ENCODE data around the gene GPA33. TPM values are rescaled to one million over a fixed set of nuclear protein-coding genes. Genes with fewer than 3 reads are reported as not detected.
"Not testable (repeated sequence)": the region's sequence is repeated elsewhere in the genome, so short reads cannot be mapped to it uniquely, and the experiment has no call there.

GPA33 gene
- total RNA-seq, 1 donor from 2014 or later, result 0.10 TPM

DNA sequence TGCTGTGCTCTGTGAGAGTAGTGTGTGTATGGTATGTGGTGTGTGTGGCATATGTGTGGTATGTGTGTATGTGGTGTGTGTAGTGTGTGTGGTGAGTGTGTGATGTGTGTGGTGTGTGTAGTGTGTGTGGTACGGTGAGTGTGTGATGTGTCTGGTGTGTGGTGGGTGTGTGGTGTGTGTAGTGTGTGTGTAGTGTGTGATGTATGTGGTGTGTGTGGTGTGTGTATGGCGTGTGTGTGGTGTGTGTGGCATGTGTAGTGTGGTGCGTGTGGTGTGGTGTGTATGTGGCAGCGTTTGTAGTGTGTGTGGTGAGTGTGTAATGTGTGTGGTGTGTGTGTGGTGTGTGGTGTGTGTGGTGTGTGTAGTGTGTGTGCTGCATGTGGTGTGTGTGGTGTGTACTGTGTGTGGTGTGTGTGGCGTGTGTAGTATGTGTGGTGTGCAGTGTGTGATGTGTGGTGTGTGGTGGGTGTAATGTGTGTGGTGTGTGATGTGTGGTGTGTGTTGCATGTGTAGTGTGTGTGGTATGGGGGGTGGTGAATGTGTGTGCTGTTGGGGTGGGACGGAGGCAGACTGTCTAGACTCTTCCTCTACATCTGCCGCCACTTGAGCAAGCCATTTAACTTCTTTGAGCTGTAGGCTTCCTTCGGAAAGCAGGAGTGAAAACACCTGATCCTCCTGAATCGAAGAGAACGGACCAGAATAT lies 33.5 kb downstream of the GPA33 start:
- no peak for DNase-seq

DNA sequence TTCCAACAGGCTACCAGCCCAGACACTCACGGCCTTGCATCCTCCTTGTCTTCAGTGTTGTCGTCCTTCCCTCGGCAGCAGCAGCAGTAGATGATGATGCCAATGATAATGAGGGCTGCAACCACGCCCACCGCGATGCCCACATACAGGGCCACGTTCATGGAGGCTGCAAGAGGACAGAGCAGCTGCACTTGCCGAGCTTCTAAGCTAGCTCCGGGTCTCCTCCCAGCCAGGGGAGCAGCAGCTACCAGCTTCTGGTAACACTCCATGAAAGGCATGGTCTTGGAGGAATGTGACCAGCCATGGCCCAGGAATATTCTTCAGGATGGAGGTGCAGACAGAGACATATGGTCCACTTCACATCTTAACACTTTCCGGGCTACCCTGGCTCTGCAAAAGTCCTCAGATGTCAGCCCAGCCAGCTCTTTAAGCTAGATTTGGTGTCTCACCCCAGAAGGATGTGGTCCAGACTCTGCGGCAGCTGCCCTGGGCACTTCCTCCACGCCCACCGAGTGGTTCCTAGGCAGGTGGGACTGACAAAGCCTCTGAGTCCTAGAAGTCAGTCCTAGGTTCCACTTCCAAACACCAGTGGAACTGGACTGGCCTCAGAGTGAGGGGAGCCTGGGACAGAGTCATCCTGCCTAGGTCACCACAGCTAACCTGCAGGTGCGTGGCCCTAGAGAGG lies 35.1 kb downstream of the GPA33 start:
- no peak for DNase-seq

DNA sequence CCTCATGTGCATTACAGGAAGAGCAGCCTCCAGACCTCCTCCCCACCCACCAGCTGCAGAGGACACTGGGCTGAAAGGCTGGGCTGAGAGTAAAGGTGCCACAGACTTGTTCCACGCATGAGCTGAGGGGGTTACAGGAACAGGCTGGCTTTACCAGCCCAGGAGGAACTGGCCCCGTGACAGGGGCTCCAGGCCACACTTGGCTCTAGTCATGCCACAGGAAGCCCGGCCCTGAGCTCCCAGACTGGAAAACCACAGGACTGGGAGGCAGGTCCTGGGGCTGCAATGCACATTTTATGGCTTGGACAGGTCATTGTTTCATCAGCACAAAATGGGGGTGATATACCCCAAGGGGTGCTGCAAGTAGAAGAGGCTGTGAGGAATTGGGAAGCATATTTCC lies 35.6 kb downstream of the GPA33 start:
- no peak for DNase-seq

DNA sequence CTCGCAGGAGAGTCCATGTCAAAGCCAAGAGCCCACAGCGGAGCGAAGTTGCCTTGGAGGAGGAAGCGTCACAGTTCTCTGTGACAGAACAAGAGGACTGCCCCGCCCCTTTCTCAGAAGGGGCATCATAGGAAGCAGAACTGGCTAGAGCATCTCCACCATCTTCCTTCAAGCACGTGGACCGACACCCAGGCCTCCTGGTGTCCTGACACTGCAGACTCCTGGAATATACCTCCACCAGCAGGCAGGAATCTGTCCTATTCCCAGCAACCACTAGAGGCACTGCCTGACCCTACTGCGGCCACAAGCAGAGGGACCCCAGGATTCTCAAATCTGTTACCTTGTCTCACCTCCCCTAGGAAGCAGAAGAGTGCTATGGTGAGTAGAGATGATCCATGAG lies 37.8 kb downstream of the GPA33 start:
- no peak for DNase-seq

- DNase-seq, result no peak
These were observed 38.3 kb downstream of the GPA33 start for GRCh38 chr1:167051907-167052306.

DNA sequence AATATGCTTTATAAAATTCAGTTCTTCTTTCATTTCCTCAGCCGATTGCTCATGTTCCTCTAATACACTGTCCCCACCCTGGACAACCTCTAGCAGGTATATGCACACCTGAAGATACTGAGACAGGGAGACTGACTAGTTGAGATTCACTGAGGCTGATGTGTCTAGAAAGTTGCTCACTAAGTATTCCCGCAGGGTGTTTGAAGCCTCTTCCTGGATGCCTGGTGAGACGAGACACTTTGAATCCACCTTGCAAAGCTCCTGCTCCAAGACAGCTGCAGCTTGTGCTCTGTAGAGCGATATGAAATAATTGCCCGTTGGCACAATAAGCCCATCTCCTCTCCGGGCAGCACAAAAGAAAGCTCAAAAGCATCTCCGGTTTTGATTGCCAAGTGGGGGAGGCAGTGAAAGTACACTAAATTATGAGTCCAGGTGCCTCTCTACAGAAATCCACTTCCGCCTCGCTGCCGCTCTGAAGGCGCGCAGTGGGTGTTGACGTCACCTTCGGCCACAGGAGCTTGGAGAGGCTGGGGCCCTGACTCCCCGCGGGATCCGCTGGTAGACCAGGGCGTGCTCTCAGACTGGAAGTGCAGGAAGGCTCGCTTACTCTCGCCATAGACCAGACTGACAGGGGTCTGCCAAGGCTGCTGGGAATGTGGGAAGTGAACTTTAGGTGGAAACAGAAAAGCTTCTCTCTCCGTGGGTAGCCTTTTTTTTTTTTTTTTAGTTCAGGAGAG lies 46.3 kb downstream of the GPA33 start:
- no peak for DNase-seq

GRCh38 chr1:167033646-167034045 lies 56.5 kb downstream of the GPA33 start:
- DNase-seq, result no peak

DNA sequence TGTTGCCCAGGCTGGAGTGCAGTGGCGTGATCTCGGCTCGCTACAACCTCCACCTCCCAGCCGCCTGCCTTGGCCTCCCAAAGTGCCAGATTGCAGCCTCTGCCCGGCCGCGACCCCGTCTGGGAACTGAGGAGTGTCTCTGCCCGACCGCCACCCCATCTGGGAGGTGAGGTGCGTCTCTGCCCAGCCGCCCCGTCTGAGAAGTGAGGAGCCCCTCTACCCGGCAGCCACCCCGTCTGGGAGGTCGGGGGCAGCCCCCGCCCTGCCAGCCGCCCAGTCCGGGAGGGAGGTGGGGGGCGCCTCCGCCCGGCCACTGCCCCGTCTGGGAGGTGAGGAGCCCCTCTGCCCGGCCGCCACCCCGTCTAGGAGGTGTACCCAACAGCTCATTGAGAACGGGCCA lies 60.6 kb downstream of the GPA33 start:
- DNase-seq, result not testable (repeated sequence)

DNA sequence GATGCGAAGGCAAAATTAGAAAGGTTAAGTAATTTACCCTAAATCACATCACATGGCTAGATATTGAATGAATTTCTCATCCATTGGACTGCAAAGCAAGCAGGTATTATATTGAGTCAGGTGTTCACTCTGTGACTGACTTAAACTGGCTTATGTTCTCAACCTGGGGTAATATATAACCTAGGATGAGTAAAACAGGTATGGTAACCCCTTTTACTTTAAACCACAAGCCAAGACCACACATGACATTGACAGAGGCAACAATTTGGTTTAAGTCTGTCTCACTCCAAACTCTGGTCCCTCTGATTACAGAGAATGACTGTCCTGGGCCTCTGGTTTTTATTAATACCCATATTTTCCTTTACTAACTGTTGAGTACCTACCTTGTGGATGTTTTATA lies 67.8 kb downstream of the GPA33 start:
- no peak for DNase-seq

DNA sequence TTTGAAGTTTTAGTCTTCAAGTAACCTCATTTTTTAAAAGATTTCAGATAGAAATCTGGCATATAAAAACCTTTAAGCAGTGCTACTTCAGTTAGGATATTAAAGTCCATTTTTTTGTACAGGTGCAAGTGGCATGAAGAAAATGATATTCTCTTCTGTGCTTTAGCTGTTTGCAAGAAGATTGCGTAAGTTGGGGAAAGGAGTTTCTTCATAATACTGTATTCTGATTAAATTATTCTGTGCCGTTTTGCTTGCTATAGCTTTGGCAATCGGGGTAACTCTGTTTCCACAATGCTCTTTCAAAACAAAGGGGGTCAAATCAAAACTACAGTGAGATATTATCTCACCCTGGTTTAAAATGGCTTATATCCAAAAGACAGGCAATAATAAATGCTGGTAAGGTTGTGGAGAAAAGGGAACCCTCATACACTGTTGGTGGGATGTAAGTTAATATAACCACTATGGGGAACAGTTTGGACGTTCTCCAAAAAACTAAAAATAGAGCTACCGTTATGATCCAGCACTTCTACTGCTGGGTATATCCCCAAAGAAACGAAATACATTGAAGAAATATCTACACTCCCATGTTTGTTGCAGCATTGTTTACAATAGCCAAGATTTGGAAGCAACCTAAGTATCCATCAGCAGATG lies 74.0 kb downstream of the GPA33 start:
- DNase-seq, result no peak

DNA sequence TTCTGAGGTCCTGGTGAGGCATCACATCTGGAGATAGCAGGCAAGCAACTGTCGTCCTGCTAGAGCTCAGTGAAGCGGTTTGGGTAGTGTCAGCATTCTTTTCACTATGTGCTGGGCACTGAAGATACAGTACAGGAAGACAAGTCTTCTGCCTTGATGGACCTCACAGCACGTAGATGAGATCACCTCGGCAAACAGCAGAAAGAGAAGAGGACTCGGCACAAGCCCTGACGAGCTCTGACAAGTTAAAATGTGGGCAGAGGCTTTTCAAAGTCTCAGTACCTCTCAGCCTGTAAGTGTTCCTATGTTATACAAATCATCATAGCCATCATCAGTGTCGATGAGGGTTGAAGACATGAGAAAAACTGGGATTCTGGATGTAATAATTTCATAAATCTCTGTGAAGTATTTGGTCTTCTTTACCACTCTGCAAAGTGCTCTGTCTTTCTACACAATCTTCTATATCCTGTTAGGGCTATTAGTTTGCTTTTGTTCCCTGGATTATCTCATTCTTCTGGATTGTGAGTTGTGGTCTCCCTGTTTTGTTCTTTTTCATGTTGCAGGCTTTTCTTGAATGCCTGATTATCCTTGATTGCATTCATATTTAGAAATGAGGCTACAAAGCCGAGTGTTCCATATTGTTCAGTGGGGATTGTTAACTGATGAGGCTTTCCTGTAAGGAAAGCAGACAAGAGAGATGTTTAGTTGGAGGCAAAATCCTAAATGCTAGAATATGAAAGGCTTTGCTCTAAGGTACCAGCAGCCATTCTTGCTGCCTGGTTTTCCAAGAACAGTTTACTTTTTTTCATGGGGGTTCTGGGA lies 76.9 kb downstream of the GPA33 start:
- no peak for DNase-seq

- no peak for DNase-seq
These were observed 77.6 kb downstream of the GPA33 start for GRCh38 chr1:167012570-167012969.

DNA sequence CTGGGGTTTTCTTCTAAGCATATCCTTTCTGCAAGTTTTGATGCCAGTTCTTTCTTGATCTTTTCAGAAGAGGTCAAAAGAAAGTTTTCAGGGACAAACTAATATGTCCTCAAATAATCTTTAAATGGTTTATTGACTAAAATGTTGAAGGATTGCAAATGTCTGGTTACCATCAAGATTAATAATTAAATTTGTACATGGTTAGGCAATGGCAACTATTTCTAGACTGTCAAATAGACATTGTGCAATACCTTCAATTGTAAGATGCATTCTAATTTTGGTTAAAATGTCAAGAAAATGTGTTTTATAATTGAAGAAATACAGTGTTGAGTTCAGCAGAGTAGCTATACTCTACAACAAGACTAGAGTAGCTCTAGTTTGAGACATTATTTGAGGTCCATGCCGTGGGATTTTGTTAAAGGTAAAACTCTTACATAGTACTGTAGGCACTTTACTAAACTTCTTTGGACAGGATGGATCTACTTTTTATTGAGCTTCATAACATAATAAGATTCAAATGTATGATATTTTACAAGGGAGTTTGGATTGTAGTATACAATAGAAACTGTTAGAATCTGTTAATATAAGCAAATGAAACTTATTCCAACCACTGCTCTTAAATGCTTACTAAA lies 78.5 kb downstream of the GPA33 start:
- DNase-seq, result no peak

GRCh38 chr1:167003711-167004110 lies 86.5 kb downstream of the GPA33 start:
- DNase-seq, result no peak

Small RNAs within 50 kb of the gene (small RNA-seq; reads per million reads assigned to genes)
- gene RNA5SP65 (ENCODE audit: low replicate concordance), result 0.14 reads per million

Other genes starting within 250 kb of the GPA33 start
- gene TADA1, start 214.1 kb downstream of the GPA33 start, total RNA-seq, result 14.5 TPM
- 0.30 TPM for gene ILDR2, start 114.8 kb downstream of the GPA33 start, total RNA-seq
- 0.20 TPM for gene MAEL, start 101.1 kb downstream of the GPA33 start, total RNA-seq
- 12.5 TPM for gene STYXL2, start 3.7 kb upstream of the GPA33 start, total RNA-seq
- 15.7 TPM for gene POU2F1, start 130.5 kb upstream of the GPA33 start, total RNA-seq

Measured in skin of body (tissue), 3 donors.